ENCODE results near the gene THRB. TPM values are rescaled to one million over a fixed set of nuclear protein-coding genes. Genes with fewer than 3 reads are reported as not detected.

Gene THRB
- polyA plus RNA-seq, 2 of the 4 experiments (the other 2 are of a cell fraction), result 2.0 to 2.3 TPM

- ATAC-seq, result no peak
- WGBS (ENCODE audit: missing lambda C conversion rate), result 80% methylated on average over 5 of the region's 5 CpGs
Observed at GRCh38 chr3:24435584-24435983, 59.1 kb downstream of the THRB start.

DNA sequence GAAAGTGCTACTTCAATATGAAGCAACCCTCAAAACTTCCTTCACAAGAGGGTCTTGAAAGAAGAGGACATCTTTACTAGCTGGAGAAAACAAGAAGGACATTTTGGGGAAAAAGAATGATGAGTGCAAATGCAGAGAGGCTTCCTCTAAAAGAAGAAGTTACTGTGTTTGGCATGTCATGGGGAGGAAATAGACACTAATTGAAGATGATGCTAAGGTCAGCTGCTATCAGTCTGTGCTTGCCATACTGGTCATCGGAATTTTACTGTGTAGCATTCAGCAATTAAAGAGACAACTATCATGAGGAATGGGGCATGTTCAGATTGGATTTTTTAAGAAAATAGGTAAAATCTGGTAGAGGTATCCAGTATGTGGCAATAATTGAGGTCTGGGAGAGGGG is 60.0 kb downstream of the THRB start:
- Histone ChIP-seq H3K9me3 (no peaks in the 10 kb centered on the region), H3K27ac (no peak overlapping the region), H3K4me3 (no peak overlapping the region), H3K4me1 (peaks cover 21% of the 10 kb centered on the region), H3K4me2 (no peak overlapping the region)
- no peak for ATAC-seq
- CTCF ChIA-PET, result no interaction called here
- FAIRE-seq, result no peak
- POLR2A ChIA-PET, result no interaction called here
- no peak for DNase-seq (ENCODE audit: low read depth in 1 of 2, low spot score in 1 of 2)
- TF ChIP-seq HOXB13 (CRISPR knock-in tag; IDR thresholded peaks at IDR 0.05; ENCODE audit: low read depth) (no peak), SMC3 (IDR thresholded peaks at IDR 0.05) (no peak), CEBPB (IDR thresholded peaks at IDR 0.05) (no peak), BHLHE40 (IDR thresholded peaks at IDR 0.05; ENCODE audit: low read depth, low read length) (no peak), HOXB5 (CRISPR knock-in tag; IDR thresholded peaks at IDR 0.05) (no peak), BCL3 (IDR thresholded peaks at IDR 0.05) (no peak), ZSCAN20 (CRISPR knock-in tag; IDR thresholded peaks at IDR 0.05) (no peak), MAX (IDR thresholded peaks at IDR 0.05) (no peak), KDM1A (IDR thresholded peaks at IDR 0.05; ENCODE audit: low read depth) (no peak), JUNB (IDR thresholded peaks at IDR 0.05) (no peak), HEYL (CRISPR knock-in tag; IDR thresholded peaks at IDR 0.05) (no peak), CBX8 (IDR thresholded peaks at IDR 0.05) (no peak), EHF (CRISPR knock-in tag; IDR thresholded peaks at IDR 0.05) (no peak), KDM5A (IDR thresholded peaks at IDR 0.05) (no peak), CBX2 (IDR thresholded peaks at IDR 0.05; ENCODE audit: borderline replicate concordance, low read depth) (no peak), FOXS1 (CRISPR knock-in tag; IDR thresholded peaks at IDR 0.05) (no peak), EHMT2 (IDR thresholded peaks at IDR 0.05; ENCODE audit: low read depth) (no peak), RARB (CRISPR knock-in tag; IDR thresholded peaks at IDR 0.05) (no peak)
- TF ChIP-seq, protein P1, sequence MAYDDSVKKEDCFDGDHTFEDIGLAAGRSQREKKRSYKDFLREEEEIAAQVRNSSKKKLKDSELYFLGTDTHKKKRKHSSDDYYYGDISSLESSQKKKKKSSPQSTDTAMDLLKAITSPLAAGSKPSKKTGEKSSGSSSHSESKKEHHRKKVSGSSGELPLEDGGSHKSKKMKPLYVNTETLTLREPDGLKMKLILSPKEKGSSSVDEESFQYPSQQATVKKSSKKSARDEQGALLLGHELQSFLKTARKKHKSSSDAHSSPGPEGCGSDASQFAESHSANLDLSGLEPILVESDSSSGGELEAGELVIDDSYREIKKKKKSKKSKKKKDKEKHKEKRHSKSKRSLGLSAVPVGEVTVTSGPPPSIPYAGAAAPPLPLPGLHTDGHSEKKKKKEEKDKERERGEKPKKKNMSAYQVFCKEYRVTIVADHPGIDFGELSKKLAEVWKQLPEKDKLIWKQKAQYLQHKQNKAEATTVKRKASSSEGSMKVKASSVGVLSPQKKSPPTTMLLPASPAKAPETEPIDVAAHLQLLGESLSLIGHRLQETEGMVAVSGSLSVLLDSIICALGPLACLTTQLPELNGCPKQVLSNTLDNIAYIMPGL (CRISPR knock-in tag; IDR thresholded peaks at IDR 0.05; ENCODE audit: borderline replicate concordance), result no peak
- TF ChIP-seq, protein P2, sequence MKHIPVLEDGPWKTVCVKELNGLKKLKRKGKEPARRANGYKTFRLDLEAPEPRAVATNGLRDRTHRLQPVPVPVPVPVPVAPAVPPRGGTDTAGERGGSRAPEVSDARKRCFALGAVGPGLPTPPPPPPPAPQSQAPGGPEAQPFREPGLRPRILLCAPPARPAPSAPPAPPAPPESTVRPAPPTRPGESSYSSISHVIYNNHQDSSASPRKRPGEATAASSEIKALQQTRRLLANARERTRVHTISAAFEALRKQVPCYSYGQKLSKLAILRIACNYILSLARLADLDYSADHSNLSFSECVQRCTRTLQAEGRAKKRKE (CRISPR knock-in tag; IDR thresholded peaks at IDR 0.05; ENCODE audit: low read depth), result no peak
- WGBS (ENCODE audit: missing lambda C conversion rate), result 76% methylated on average over 1 of the region's 1 CpG

More at GRCh38 chr3:24435584-24435983, 59.1 kb downstream of the THRB start:
- Histone ChIP-seq H3K4me3 (no peak overlapping the region), H3K27ac (no peak overlapping the region; a peak in 1 of 6 replicates), H3K4me2 (no peak overlapping the region), H3K4me1 (peaks cover 21% of the 10 kb centered on the region), H3K9me3 (no peaks in the 10 kb centered on the region)
- CTCF ChIA-PET, result no interaction called here
- TF ChIP-seq FOXS1 (CRISPR knock-in tag; IDR thresholded peaks at IDR 0.05) (no peak), HOXB5 (CRISPR knock-in tag; IDR thresholded peaks at IDR 0.05) (no peak), KDM1A (IDR thresholded peaks at IDR 0.05; ENCODE audit: low read depth) (no peak), ESRRA (IDR thresholded peaks at IDR 0.05; ENCODE audit: borderline replicate concordance, low read length) (no peak), SMC3 (IDR thresholded peaks at IDR 0.05) (no peak), JUN (IDR thresholded peaks at IDR 0.05) (no peak), POLR2A (IDR thresholded peaks at IDR 0.05; ENCODE audit: low read length) (no peak), PBX3 (IDR thresholded peaks at IDR 0.05) (no peak), MYC (IDR thresholded peaks at IDR 0.05; ENCODE audit: borderline replicate concordance, low read length) (no peak), MAZ (IDR thresholded peaks at IDR 0.05; ENCODE audit: borderline replicate concordance, low read depth, low read length) (no peak), NPAS2 (CRISPR knock-in tag; IDR thresholded peaks at IDR 0.05; ENCODE audit: borderline replicate concordance) (no peak), KDM5A (IDR thresholded peaks at IDR 0.05) (no peak)
- TF ChIP-seq, protein P3, sequence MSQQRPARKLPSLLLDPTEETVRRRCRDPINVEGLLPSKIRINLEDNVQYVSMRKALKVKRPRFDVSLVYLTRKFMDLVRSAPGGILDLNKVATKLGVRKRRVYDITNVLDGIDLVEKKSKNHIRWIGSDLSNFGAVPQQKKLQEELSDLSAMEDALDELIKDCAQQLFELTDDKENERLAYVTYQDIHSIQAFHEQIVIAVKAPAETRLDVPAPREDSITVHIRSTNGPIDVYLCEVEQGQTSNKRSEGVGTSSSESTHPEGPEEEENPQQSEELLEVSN (IDR thresholded peaks at IDR 0.05; ENCODE audit: borderline replicate concordance, low read depth), result no peak
- TF ChIP-seq, protein P1 (CRISPR knock-in tag; IDR thresholded peaks at IDR 0.05; ENCODE audit: borderline replicate concordance), result no peak
- TF ChIP-seq, protein P4, sequence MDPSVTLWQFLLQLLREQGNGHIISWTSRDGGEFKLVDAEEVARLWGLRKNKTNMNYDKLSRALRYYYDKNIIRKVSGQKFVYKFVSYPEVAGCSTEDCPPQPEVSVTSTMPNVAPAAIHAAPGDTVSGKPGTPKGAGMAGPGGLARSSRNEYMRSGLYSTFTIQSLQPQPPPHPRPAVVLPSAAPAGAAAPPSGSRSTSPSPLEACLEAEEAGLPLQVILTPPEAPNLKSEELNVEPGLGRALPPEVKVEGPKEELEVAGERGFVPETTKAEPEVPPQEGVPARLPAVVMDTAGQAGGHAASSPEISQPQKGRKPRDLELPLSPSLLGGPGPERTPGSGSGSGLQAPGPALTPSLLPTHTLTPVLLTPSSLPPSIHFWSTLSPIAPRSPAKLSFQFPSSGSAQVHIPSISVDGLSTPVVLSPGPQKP (IDR thresholded peaks at IDR 0.05; ENCODE audit: low read depth, low read length), result no peak
- DNase-seq (ENCODE audit: low read depth in 1 of 2, low spot score in 1 of 2) (no peak), FAIRE-seq (no peak)
- POLR2A ChIA-PET, result no interaction called here
